Measurements from ENCODE around the gene SVOP.

SVOP gene

DNA sequence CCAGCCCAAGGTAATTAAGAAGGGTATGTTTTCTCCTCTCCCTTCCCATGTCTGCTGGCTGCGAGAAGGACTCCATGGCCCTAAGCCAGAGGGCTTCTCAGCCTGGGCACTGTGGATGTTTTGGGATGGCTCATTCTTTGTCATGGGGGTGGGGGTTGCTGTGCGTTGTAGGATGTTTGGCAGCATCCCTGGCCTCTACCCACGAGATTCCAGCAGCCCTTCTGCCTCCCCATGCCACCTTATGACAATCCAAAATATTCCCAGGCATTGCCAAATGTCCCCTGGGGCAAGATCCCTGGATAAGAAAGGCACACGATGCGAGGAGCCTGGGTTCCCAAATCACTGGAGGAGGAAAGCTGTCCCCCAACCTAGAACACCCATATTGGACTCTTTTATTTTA lies 104.5 kb downstream of the SVOP start:
- H3K4me3 ChIP-seq (ENCODE audit: low read length), result no peak overlapping the region
- no peaks in the 10 kb centered on the region for H3K36me3 ChIP-seq (ENCODE audit: insufficient read depth, low read depth, low read length)
- H3K27me3 ChIP-seq (ENCODE audit: insufficient read depth, low read length), result no peaks in the 10 kb centered on the region
- H3K27ac ChIP-seq (ENCODE audit: low read length), result no peak overlapping the region
- H3K9ac ChIP-seq (ENCODE audit: low read depth, low read length), result no peak overlapping the region
- no peaks in the 10 kb centered on the region for H3K4me1 ChIP-seq (ENCODE audit: insufficient read depth, low read length)
- H3K9me3 ChIP-seq (ENCODE audit: insufficient read depth, low read depth, low read length), result no peaks in the 10 kb centered on the region

DNA sequence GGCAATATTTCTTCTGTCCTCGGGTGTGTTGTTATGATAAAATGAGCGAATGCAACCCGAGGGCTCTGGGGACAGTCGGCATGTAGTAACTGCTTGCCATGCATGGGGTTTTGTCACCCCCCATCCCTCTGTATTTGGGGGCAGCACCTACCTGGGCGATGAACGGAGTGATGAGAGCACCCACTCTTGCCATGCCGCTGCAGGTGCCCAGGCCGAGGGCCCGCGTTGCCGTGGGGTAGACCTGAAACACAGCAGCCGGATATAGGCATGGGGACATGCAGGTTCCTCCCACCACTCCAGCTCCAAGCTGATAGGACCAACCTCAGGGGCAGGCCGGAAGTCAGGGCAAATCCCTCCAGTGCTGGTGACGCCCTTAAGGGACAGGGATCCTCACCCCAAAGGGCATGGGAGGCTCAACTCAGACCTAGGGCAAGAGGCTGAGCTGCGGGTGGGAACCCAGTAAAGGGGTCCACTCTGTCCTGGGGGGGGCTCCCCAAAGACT lies 105.2 kb downstream of the SVOP start:
- Histone ChIP-seq H3K27ac (ENCODE audit: low read length) (no peak overlapping the region), H3K9me3 (ENCODE audit: insufficient read depth, low read depth, low read length) (no peaks in the 10 kb centered on the region), H3K27me3 (ENCODE audit: insufficient read depth, low read length) (no peaks in the 10 kb centered on the region), H3K36me3 (ENCODE audit: insufficient read depth, low read depth, low read length) (no peaks in the 10 kb centered on the region), H3K4me3 (ENCODE audit: low read length) (no peak overlapping the region), H3K9ac (ENCODE audit: low read depth, low read length) (no peak overlapping the region), H3K4me1 (ENCODE audit: insufficient read depth, low read length) (peaks cover 3% of the 10 kb centered on the region; the same call in 1 of the 2 replicates)

DNA sequence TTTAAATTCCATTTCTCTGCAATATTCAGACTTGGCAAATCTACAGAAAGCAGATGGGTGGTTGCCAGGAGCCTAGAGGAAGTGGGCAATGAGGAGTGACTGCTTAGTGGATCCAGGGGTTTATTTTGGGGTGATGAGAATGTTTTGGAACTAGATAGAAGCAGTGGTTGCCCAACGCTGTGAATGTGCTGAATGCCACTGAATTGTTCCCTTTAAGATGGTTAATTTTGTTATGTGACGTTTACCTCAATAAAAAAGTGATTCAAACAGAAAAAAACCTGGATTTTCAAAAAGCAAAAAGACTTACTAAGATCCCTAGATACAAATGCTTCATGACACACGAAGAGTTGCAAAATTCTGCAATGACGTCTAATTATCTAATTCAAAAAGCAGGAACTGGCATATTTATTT lies 106.7 kb downstream of the SVOP start:
- H3K9me3 ChIP-seq (ENCODE audit: insufficient read depth, low read depth, low read length), result no peaks in the 10 kb centered on the region
- no peak overlapping the region for H3K9ac ChIP-seq (ENCODE audit: low read depth, low read length)
- H3K27ac ChIP-seq (ENCODE audit: low read length), result no peak overlapping the region
- no peaks in the 10 kb centered on the region for H3K27me3 ChIP-seq (ENCODE audit: insufficient read depth, low read length)
- no peaks in the 10 kb centered on the region for H3K36me3 ChIP-seq (ENCODE audit: insufficient read depth, low read depth, low read length)
- no peak overlapping the region for H3K4me3 ChIP-seq (ENCODE audit: low read length)
- H3K4me1 ChIP-seq (ENCODE audit: insufficient read depth, low read length), result peaks cover 4% of the 10 kb centered on the region; the same call in 1 of the 2 replicates

DNA sequence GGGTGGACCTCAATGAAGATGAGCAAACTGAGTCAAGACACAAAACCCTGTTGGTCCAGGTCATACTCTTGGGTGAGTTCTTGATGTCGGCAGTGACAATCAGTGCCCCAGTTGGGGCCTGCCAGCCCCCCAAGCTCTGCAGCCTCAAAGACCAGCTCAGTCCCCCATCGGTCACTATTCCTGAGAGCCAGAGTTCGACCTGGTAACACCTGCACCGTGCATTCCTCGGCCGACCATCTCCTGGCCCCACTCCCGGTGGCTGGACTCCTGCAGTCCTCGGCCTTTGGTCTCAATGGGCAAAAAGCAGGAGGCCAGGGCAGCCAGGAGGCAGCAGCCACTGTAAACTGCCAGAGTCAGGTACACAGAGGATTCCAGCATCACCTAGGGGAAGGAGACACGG lies 108.5 kb downstream of the SVOP start:
- H3K9ac ChIP-seq (ENCODE audit: low read depth, low read length), result no peak overlapping the region
- no peaks in the 10 kb centered on the region for H3K36me3 ChIP-seq (ENCODE audit: insufficient read depth, low read depth, low read length)
- no peak overlapping the region for H3K27ac ChIP-seq (ENCODE audit: low read length)
- no peak overlapping the region for H3K4me3 ChIP-seq (ENCODE audit: low read length)
- no peaks in the 10 kb centered on the region for H3K9me3 ChIP-seq (ENCODE audit: insufficient read depth, low read depth, low read length)
- H3K4me1 ChIP-seq (ENCODE audit: insufficient read depth, low read length), result peaks cover 4% of the 10 kb centered on the region; the same call in 1 of the 2 replicates
- H3K27me3 ChIP-seq (ENCODE audit: insufficient read depth, low read length), result no peaks in the 10 kb centered on the region

DNA sequence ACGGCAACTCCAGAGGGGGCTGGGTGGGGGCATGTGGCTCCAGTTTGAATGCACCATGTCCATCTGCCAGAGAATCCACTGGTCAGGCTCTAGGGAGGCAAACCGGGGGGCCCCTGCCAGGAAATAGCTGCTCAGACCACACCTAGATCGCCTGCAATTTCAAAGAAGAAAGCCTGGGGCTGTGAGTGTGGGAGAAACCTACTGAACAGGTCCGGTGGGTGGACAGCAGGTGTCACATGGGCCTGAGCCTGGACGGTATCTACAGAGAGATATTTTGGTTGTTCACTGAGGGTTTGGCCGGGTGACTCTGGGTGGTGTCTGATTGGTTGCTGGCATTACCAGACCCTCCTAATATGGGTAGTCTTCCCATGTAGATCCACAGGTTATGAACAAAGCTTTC lies 109.0 kb downstream of the SVOP start:
- H3K4me3 ChIP-seq (ENCODE audit: low read length), result no peak overlapping the region
- H3K36me3 ChIP-seq (ENCODE audit: insufficient read depth, low read depth, low read length), result no peaks in the 10 kb centered on the region
- H3K27ac ChIP-seq (ENCODE audit: low read length), result no peak overlapping the region
- no peak overlapping the region for H3K9ac ChIP-seq (ENCODE audit: low read depth, low read length)
- peaks cover 4% of the 10 kb centered on the region; the same call in 1 of the 2 replicates for H3K4me1 ChIP-seq (ENCODE audit: insufficient read depth, low read length)
- no peaks in the 10 kb centered on the region for H3K9me3 ChIP-seq (ENCODE audit: insufficient read depth, low read depth, low read length)
- H3K27me3 ChIP-seq (ENCODE audit: insufficient read depth, low read length), result no peaks in the 10 kb centered on the region

DNA sequence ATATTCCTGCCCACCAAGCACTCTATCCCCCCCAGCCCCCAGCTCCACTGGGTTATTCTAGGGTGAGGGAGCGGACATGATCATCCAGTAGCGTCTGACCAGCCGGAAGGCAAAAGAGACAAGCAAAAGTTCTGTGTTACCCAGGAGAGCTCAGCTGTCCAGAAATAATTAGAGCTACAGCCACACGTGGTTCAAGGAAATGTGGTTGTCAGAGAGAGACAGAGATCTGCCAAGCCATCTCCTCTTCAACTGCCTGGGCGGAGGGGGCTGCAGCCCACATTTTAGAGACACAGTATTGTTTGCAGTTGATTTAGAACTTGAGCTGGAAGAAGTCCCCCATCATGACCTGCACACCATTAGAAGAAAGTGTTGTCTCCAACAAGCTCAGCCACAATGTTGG lies 110.5 kb downstream of the SVOP start:
- no peak overlapping the region for H3K27ac ChIP-seq (ENCODE audit: low read length)
- H3K9ac ChIP-seq (ENCODE audit: low read depth, low read length), result no peak overlapping the region
- H3K9me3 ChIP-seq (ENCODE audit: insufficient read depth, low read depth, low read length), result no peaks in the 10 kb centered on the region
- H3K27me3 ChIP-seq (ENCODE audit: insufficient read depth, low read length), result no peaks in the 10 kb centered on the region
- H3K4me3 ChIP-seq (ENCODE audit: low read length), result no peak overlapping the region
- peaks cover 4% of the 10 kb centered on the region; the same call in 1 of the 2 replicates for H3K4me1 ChIP-seq (ENCODE audit: insufficient read depth, low read length)
- H3K36me3 ChIP-seq (ENCODE audit: insufficient read depth, low read depth, low read length), result no peaks in the 10 kb centered on the region

DNA sequence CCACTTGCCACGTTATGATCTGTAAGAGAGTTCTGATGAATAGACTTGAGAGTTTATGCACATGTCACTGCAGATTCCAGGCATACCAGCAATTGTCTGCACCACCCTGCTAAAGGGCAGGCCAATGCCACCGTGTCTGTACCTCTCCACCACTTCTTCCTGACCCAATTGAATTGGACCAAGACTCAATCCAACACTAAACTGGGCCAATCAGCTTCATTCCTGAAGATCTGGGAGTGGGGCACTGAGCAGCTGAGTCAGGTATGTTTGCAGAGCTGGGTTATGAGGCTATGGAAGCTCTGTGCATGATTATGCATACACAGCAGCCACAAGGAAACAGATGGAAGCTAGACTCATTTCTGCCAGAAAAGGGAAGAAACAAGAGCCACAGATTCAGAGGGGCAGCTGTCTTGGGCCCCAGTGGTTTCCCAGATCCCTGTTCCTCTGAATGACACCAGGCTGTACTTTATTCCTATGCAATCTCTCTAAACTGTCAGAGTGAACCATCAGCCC lies 113.0 kb downstream of the SVOP start:
- Histone ChIP-seq H3K9me3 (ENCODE audit: insufficient read depth, low read depth, low read length) (no peaks in the 10 kb centered on the region), H3K4me3 (ENCODE audit: low read length) (no peak overlapping the region), H3K4me1 (ENCODE audit: insufficient read depth, low read length) (peaks cover 4% of the 10 kb centered on the region; the same call in 1 of the 2 replicates), H3K27ac (ENCODE audit: low read length) (no peak overlapping the region), H3K36me3 (ENCODE audit: insufficient read depth, low read depth, low read length) (no peaks in the 10 kb centered on the region), H3K27me3 (ENCODE audit: insufficient read depth, low read length) (no peaks in the 10 kb centered on the region), H3K9ac (ENCODE audit: low read depth, low read length) (no peak overlapping the region)

DNA sequence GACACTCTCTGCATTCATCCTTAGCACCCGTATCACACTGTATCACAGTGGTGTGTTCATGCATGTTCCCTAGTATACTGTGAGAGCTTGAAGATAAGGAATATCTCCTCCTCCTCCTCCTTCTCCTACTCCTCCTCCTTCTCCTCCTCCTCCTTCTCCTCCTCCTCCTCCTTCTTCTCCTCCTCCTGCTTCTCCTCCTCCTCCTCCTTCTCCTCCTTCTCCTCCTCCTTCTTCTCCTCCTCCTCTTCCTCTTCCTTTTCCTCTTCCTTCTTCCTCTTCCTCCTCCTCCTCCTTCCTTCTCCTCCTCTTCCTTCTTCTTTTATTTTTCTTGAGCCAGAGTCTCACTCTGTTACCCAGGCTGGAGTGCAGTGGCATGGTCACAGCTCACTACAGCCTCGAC lies 113.9 kb downstream of the SVOP start:
- Histone ChIP-seq H3K9me3 (ENCODE audit: insufficient read depth, low read depth, low read length) (no peaks in the 10 kb centered on the region), H3K9ac (ENCODE audit: low read depth, low read length) (no peak overlapping the region), H3K36me3 (ENCODE audit: insufficient read depth, low read depth, low read length) (no peaks in the 10 kb centered on the region), H3K4me1 (ENCODE audit: insufficient read depth, low read length) (peaks cover 4% of the 10 kb centered on the region; the same call in 1 of the 2 replicates), H3K27me3 (ENCODE audit: insufficient read depth, low read length) (no peaks in the 10 kb centered on the region), H3K4me3 (ENCODE audit: low read length) (no peak overlapping the region), H3K27ac (ENCODE audit: low read length) (no peak overlapping the region)

DNA sequence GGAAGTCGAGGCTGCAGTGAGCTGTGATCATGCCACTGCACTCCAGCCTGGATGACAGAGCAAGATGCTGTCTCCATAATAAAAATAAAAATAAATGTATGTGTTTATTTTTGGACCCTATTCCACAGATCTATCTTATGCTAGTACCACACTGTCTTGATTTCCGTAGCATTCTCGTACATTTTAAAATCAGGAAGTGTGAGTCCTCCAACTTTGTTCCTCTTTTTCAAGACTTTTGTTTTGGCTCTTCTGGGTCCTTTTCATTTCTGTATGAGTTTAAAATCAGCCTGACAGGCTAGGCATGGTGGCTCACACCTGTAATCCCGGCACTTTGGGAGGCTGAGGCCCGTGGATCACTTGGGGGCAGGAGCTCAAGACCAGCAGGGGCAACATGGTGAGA lies 115.1 kb downstream of the SVOP start:
- no peaks in the 10 kb centered on the region for H3K27me3 ChIP-seq (ENCODE audit: insufficient read depth, low read length)
- H3K4me1 ChIP-seq (ENCODE audit: insufficient read depth, low read length), result peaks cover 2% of the 10 kb centered on the region; the same call in 1 of the 2 replicates
- no peaks in the 10 kb centered on the region for H3K9me3 ChIP-seq (ENCODE audit: insufficient read depth, low read depth, low read length)
- no peak overlapping the region for H3K9ac ChIP-seq (ENCODE audit: low read depth, low read length)
- no peaks in the 10 kb centered on the region for H3K36me3 ChIP-seq (ENCODE audit: insufficient read depth, low read depth, low read length)
- no peak overlapping the region for H3K4me3 ChIP-seq (ENCODE audit: low read length)
- H3K27ac ChIP-seq (ENCODE audit: low read length), result no peak overlapping the region

DNA sequence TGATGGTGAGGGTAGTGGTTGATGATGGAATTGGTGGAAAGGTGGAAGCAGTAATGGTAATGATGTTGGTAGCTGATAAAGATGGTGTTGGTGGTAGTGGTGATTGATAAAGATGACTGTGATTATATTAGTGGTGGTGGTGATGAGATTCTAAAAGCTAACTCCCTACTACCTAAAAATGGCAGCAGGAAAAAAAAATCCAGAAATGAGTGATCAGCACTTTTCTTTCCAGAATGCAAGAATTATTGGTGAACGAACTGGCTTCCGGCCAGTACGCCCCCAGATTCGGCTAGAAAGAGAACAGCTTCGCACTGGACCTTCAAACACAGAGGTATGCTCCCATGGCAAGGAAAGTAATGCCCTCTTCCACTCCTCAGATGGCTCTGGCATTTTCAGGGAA lies 121.7 kb downstream of the SVOP start:
- no peak overlapping the region for H3K9ac ChIP-seq (ENCODE audit: low read depth, low read length)
- H3K27ac ChIP-seq (ENCODE audit: low read length), result no peak overlapping the region
- H3K27me3 ChIP-seq (ENCODE audit: insufficient read depth, low read length), result no peaks in the 10 kb centered on the region; the same call in 1 of the 2 replicates
- no peaks in the 10 kb centered on the region for H3K9me3 ChIP-seq (ENCODE audit: insufficient read depth, low read depth, low read length)
- no peaks in the 10 kb centered on the region for H3K36me3 ChIP-seq (ENCODE audit: insufficient read depth, low read depth, low read length)
- H3K4me1 ChIP-seq (ENCODE audit: insufficient read depth, low read length), result no peaks in the 10 kb centered on the region
- no peak overlapping the region for H3K4me3 ChIP-seq (ENCODE audit: low read length)

DNA sequence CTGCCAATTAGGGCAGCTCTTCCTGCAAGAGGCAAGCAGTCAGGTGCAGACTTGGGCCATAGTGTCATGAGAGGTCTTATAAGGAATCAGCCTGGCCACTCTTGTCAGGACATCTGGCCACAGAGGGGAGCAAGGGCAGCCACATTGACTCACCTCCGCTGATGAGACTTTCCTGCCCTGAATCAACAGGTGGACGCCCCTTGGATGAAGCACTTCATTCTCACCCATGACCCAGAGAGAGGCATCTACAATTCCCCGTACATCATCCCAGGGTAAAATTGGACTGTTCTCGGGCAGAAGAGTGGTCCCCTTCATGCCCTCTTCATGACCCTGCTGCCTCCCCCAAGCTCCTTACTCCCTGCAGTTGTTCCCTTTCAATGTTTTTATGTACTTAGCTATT lies 124.1 kb downstream of the SVOP start:
- H3K36me3 ChIP-seq (ENCODE audit: insufficient read depth, low read depth, low read length), result no peaks in the 10 kb centered on the region
- no peaks in the 10 kb centered on the region; the same call in 1 of the 2 replicates for H3K27me3 ChIP-seq (ENCODE audit: insufficient read depth, low read length)
- no peak overlapping the region for H3K27ac ChIP-seq (ENCODE audit: low read length)
- no peaks in the 10 kb centered on the region for H3K9me3 ChIP-seq (ENCODE audit: insufficient read depth, low read depth, low read length)
- H3K4me3 ChIP-seq (ENCODE audit: low read length), result no peak overlapping the region
- H3K4me1 ChIP-seq (ENCODE audit: insufficient read depth, low read length), result no peaks in the 10 kb centered on the region
- no peak overlapping the region for H3K9ac ChIP-seq (ENCODE audit: low read depth, low read length)

DNA sequence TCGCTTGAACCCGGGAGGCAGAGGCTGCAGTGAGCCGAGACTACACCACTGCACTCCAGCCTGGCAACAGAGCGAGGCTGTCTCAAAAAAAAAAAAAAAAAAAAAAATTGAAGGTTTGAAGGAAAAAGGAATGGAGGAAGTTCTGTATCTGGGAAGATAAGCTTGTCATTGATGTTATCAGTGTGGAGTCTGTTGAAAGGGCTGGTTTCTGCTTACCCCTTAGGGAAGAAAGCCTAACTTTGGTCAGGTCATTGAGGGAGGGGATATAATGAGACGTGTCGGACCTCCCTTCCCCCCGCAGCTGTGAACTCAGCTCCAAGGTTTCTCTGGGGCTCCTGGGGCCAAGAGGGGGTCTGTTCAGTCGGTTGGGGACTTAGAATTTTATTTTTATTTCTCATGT lies 124.5 kb downstream of the SVOP start:
- Histone ChIP-seq H3K27ac (ENCODE audit: low read length) (no peak overlapping the region), H3K9me3 (ENCODE audit: insufficient read depth, low read depth, low read length) (no peaks in the 10 kb centered on the region), H3K36me3 (ENCODE audit: insufficient read depth, low read depth, low read length) (no peaks in the 10 kb centered on the region), H3K4me1 (ENCODE audit: insufficient read depth, low read length) (no peaks in the 10 kb centered on the region), H3K4me3 (ENCODE audit: low read length) (no peak overlapping the region), H3K27me3 (ENCODE audit: insufficient read depth, low read length) (no peaks in the 10 kb centered on the region; the same call in 1 of the 2 replicates), H3K9ac (ENCODE audit: low read depth, low read length) (no peak overlapping the region)

All from iPS-20b (cell line).